HepG2 (cell line): ENCODE data around the gene TNFRSF6B. TPM values are rescaled to one million over a fixed set of nuclear protein-coding genes. Genes with fewer than 3 reads are reported as not detected.

ENCODE experiments used
- ATAC-seq: fragments of 200-7000 bp; cut with Tn5 transposase; 3 replicates; pipeline ENCODE4 v1.9.1; 2020; ENCODE audit warnings: mild to moderate bottlenecking, moderate library complexity
- BruUV-seq: library from RNA; stranded (reverse); fragments of 400-500 nt; replicated peaks from 2 replicates; lab custom pipeline; 2021; lab: Mats Ljungman, UMichigan
- CTCF ChIA-PET: fragments of 300-600 bp; formaldehyde crosslinking; extraction: SDS; loops from one replicate; lab custom pipeline; 2021; ENCODE audit warnings: low total read pairs, inconsistent platforms, low intra/inter-chr PET ratio; lab: Yijun Ruan, JAX
- POLR2A ChIA-PET: fragments of 350-600 bp; sonication (Branson Sonifier 250); formaldehyde crosslinking; loops from one replicate; lab custom pipeline; 2020; ENCODE audit warnings: antibody characterized with exemption, inconsistent platforms; lab: Yijun Ruan, JAX
- DNase-seq: peaks from one replicate; pipeline ENCODE4 v3.0.0-alpha.2; 2015; ENCODE audit warnings: low spot score
- FAIRE-seq: peaks from 3 replicates; lab custom pipeline; 2011; peaks lifted over from hg19 to GRCh38; lab: Jason Lieb, UNC
- H2AFZ ChIP-seq: one replicate; pipeline ENCODE4 v1.6.1; 2011; ENCODE audit warnings: low read length, inconsistent platforms
- H3K27ac ChIP-seq: fragments of 300-600 bp; 3 replicates; pipeline ENCODE4 v1.8.0; 2011; ENCODE audit warnings: mixed run types, mild to moderate bottlenecking, mixed read lengths, low read length, inconsistent platforms; ENCODE audit not compliant: insufficient read depth; ENCODE audit errors: extremely low read length
- H3K27me3 ChIP-seq, 2 experiments: fragments of 200-600 bp in 1 of 2; 2 replicates in 1 of 2; 3 replicates in 1 of 2; pipeline versions ENCODE4 v1.6.0 to v1.8.0; 2011; ENCODE audit warnings: low read length in 2 of 2, mild to moderate bottlenecking in 2 of 2, moderate library complexity in 2 of 2, inconsistent platforms in 1 of 2; ENCODE audit not compliant: insufficient read depth in 2 of 2, control insufficient read depth in 1 of 2
- H3K36me3 ChIP-seq, 2 experiments: fragments of 200-600 bp in 1 of 2; replicated peaks in 1 of 2; 2 replicates in 1 of 2; 3 replicates in 1 of 2; pipeline versions ENCODE4 v1.5.1 to v1.8.0; 2011; ENCODE audit warnings: low read length in 2 of 2, inconsistent platforms in 1 of 2; ENCODE audit not compliant: insufficient read depth in 2 of 2, control insufficient read depth in 1 of 2
- H3K4me1 ChIP-seq: 2 replicates; pipeline ENCODE4 v1.5.1; 2012; ENCODE audit warnings: low read length, inconsistent platforms; ENCODE audit not compliant: insufficient read depth
- H3K4me2 ChIP-seq: 2 replicates; pipeline ENCODE4 v1.6.0; 2011; ENCODE audit warnings: low read depth, low read length, inconsistent platforms
- H3K4me3 ChIP-seq, 3 experiments: fragments of 200-600 bp in 1 of 3; sonication (generic), shearing (Covaris generic) in 1 of 3; replicated peaks in 1 of 3; 2 replicates each; pipeline ENCODE4 v1.5.1; 2011 to 2016; ENCODE audit warnings: low read length in 3 of 3, inconsistent platforms in 2 of 3, low read depth in 2 of 3, mild to moderate bottlenecking in 2 of 3, control low read depth in 1 of 3, mixed read lengths in 1 of 3; ENCODE audit not compliant: insufficient read depth in 1 of 3
- H3K79me2 ChIP-seq: one replicate; pipeline ENCODE4 v1.6.1; 2011; ENCODE audit warnings: low read length, inconsistent platforms; ENCODE audit not compliant: insufficient read depth
- H3K9ac ChIP-seq: 2 replicates; pipeline ENCODE4 v1.6.0; 2011; ENCODE audit warnings: mild to moderate bottlenecking, low read depth, low read length, inconsistent platforms; ENCODE audit not compliant: insufficient read depth
- H3K9me3 ChIP-seq: 2 replicates; pipeline ENCODE4 v1.5.1; 2012; ENCODE audit warnings: mild to moderate bottlenecking, low read length
- H4K20me1 ChIP-seq: 2 replicates; pipeline ENCODE4 v1.6.0; 2011; ENCODE audit warnings: inconsistent platforms, mild to moderate bottlenecking, low read length, moderate library complexity; ENCODE audit not compliant: insufficient read depth
- AFF4 ChIP-seq: sonication (generic); formaldehyde crosslinking; IDR thresholded peaks from 2 replicates; pipeline ENCODE4 v1.4.0; 2020; ENCODE audit warnings: missing genetic modification reagents
- BCL3 ChIP-seq: sonication (generic); formaldehyde crosslinking; IDR thresholded peaks from 2 replicates; pipeline ENCODE4 v1.5.1; 2020; ENCODE audit warnings: mild to moderate bottlenecking, missing genetic modification reagents, moderate library complexity
- CCDC6 ChIP-seq: sonication (generic); formaldehyde crosslinking; IDR thresholded peaks from 2 replicates; pipeline ENCODE4 v1.8.1; 2022; ENCODE audit warnings: mild to moderate bottlenecking, missing genetic modification reagents, moderate library complexity
- NR2F2 ChIP-seq: IDR thresholded peaks from 2 replicates; pipeline ENCODE4 v1.6.1; 2012; ENCODE audit warnings: low read depth, inconsistent platforms, borderline replicate concordance
- PHF5A ChIP-seq: IDR thresholded peaks from one replicate; pipeline ENCODE4 v1.6.1; 2018; ENCODE audit warnings: low read depth, missing genetic modification reagents; ENCODE audit not compliant: unreplicated experiment
- RCOR2 ChIP-seq: IDR thresholded peaks from 2 replicates; pipeline ENCODE4 v1.6.1; 2016; ENCODE audit warnings: missing biosample characterization, missing genetic modification reagents
- SRSF1 ChIP-seq: fragments of 200-400 bp; formaldehyde crosslinking; optimal IDR thresholded peaks from 2 replicates; pipeline ENCODE3; 2017; ENCODE audit warnings: mild to moderate bottlenecking, low read depth, low read length, moderate library complexity
- ZNF20 ChIP-seq: sonication (generic); formaldehyde crosslinking; IDR thresholded peaks from 2 replicates; pipeline ENCODE4 v1.4.0; 2020; ENCODE audit warnings: mild to moderate bottlenecking, moderate library complexity, missing genetic modification reagents
- ZNF225 ChIP-seq: sonication (generic); formaldehyde crosslinking; IDR thresholded peaks from 2 replicates; pipeline ENCODE4 v1.4.0; 2020; ENCODE audit warnings: mild to moderate bottlenecking, missing genetic modification reagents
- ZNF451 ChIP-seq: sonication (generic); formaldehyde crosslinking; IDR thresholded peaks from 2 replicates; pipeline ENCODE4 v1.5.0; 2020; ENCODE audit warnings: mild to moderate bottlenecking, missing genetic modification reagents
- ZNF709 ChIP-seq: sonication (generic); formaldehyde crosslinking; IDR thresholded peaks from 2 replicates; pipeline ENCODE4 v1.5.0; 2020; ENCODE audit warnings: mild to moderate bottlenecking, missing genetic modification reagents
- WGBS: methylation state at CpG from one replicate; pipeline ENCODE4 v1.1.6; 2017; ENCODE audit warnings: low lambda C conversion rate; 5-methylcytosine and 5-hydroxymethylcytosine counted together
- in situ Hi-C: cut with HindIII; loops from 2 replicates; pipeline ENCODE4 v1.10.0; 2017; ENCODE audit warnings: low pct_unique_long_range_greater_than_20kb; ENCODE audit not compliant: extremely low pct_ligation_motif_present
- intact Hi-C: fragments of 100-400 bp; cut with micrococcal nuclease; formaldehyde crosslinking; loops from one replicate; pipeline ENCODE4 v1.10.0; 2022; ENCODE audit not compliant: unreplicated experiment
- polyA plus RNA-seq, 8 experiments: library from polyadenylated mRNA; depleted of rRNA in 3 of 8; stranded (reverse) in 7 of 8; unstranded in 1 of 8; fragments of >200 nt; fragmentation: Illumina TruSeq in 4 of 8; extraction: Trizol in 4 of 8; gene quantifications; 2 replicates each; pipeline versions ENCODE4 v1.2.1 to v1.2.3, GENCODE V29; 2011 to 2016; ENCODE audit warnings: low read depth in 4 of 8, missing spikeins in 1 of 8, mixed read lengths in 1 of 8; ENCODE audit not compliant: insufficient read depth in 1 of 8
- total RNA-seq, 5 experiments: library from RNA; depleted of rRNA; stranded (reverse); fragments of >200 nt; fragmentation: Illumina TruSeq; extraction: Trizol; gene quantifications; 2 replicates each; pipeline ENCODE4 v1.2.3, GENCODE V29; 2016; ENCODE audit warnings: low read depth in 1 of 5

The TNFRSF6B gene
- total and polyA plus RNA-seq, 2 of the 13 experiments (the other 11 are each of a cell fraction or from before 2014, with no cell fraction given), result 0.24 TPM; not detected in 1

GRCh38 chr20:63648190-63648589, 48.3 kb upstream of the TNFRSF6B start:
- in situ Hi-C loops, result no loop called here
- 97% methylated on average over 6 of the region's 6 CpGs for WGBS
- Histone ChIP-seq H3K4me1 (peaks cover 15% of the 10 kb centered on the region), H3K27me3 (no peaks in the 10 kb centered on the region), H3K79me2 (peaks cover 6% of the 10 kb centered on the region), H3K27ac (no peak overlapping the region), H3K4me2 (no peak overlapping the region), H4K20me1 (peaks cover 3% of the 10 kb centered on the region; the same call in 1 of the 2 replicates), H3K4me3 (no peak overlapping the region), H2AFZ (no peak overlapping the region), H3K9me3 (no peaks in the 10 kb centered on the region), H3K36me3 (peaks cover 3 to 4% of the 10 kb centered on the region in 2 experiments; a peak in 4 of 5 replicates), H3K9ac (no peak overlapping the region)
- ATAC-seq (no peak), DNase-seq (no peak), FAIRE-seq (no peak)
- CTCF ChIA-PET, result no interaction called here
- BruUV-seq, result no TSS peak
- intact Hi-C loops, result no loop called here
- POLR2A ChIA-PET, result no interaction called here
- no peak for TF ChIP-seq PHF5A (CRISPR knock-in tag)
- no peak for TF ChIP-seq CCDC6 (CRISPR knock-in tag)
- TF ChIP-seq ZNF20 (CRISPR knock-in tag), result no peak
- TF ChIP-seq BCL3 (CRISPR knock-in tag), result no peak

GRCh38 chr20:63648895-63649589, 47.4 kb upstream of the TNFRSF6B start:
- intact Hi-C loops, result no loop called here
- TF ChIP-seq ZNF451 (CRISPR knock-in tag), result no peak
- no peak for TF ChIP-seq AFF4 (CRISPR knock-in tag)
- no peak for TF ChIP-seq SRSF1
- no peak for TF ChIP-seq ZNF709 (CRISPR knock-in tag)
- TF ChIP-seq NR2F2, result no peak
- no peak for TF ChIP-seq ZNF225 (CRISPR knock-in tag)
- TF ChIP-seq RCOR2, result no peak
- TF ChIP-seq, all 625 proteins: peak for 0
- Histone ChIP-seq H3K4me1 (peaks cover 20% of the 10 kb centered on the region), H3K4me2 (no peak overlapping the region), H3K79me2 (peaks cover 6% of the 10 kb centered on the region), H3K27me3 (no peaks in the 10 kb centered on the region), H2AFZ (no peak overlapping the region), H4K20me1 (peaks cover 3% of the 10 kb centered on the region; the same call in 1 of the 2 replicates), H3K36me3 (peaks cover 3 to 4% of the 10 kb centered on the region in 2 experiments; a peak in 4 of 5 replicates), H3K9ac (no peak overlapping the region), H3K4me3 (no peak overlapping the region), H3K9me3 (no peaks in the 10 kb centered on the region), H3K27ac (no peak overlapping the region)
- BruUV-seq, result no TSS peak
- CTCF ChIA-PET, result no interaction called here
- FAIRE-seq (no peak), DNase-seq (no peak), ATAC-seq (no peak)
- 89% methylated on average over 11 of the region's 11 CpGs for WGBS
- POLR2A ChIA-PET, result interaction anchor here (0.6 kb wide), 1 partner anchor 15 kb away, joined by 4 read pairs; no protein-coding TSS in a partner anchor
- in situ Hi-C loops, result no loop called here
